Peyer's patch (tissue), 4 donors: Measurements from ENCODE around the gene TOP3B. TPM values are rescaled to one million over a fixed set of nuclear protein-coding genes. Genes with fewer than 3 reads are reported as not detected.

ENCODE experiments used
- DNase-seq, 3 donors: peaks; one replicate each; pipeline ENCODE4 v3.0.0-alpha.2; 2017 to 2019
- H3K27ac ChIP-seq, 4 donors: fragments of 200-600 bp; sonication (generic); one replicate each; pipeline ENCODE4 v1.5.1; 2016 to 2019
- H3K27me3 ChIP-seq, 2 donors: fragments of 200-600 bp; sonication (generic); one replicate each; pipeline ENCODE4 v1.5.1; 2019
- H3K36me3 ChIP-seq, 3 donors: fragments of 200-600 bp; sonication (generic); one replicate each; pipeline ENCODE4 v1.5.1; 2016 to 2019
- H3K4me1 ChIP-seq, 4 donors: fragments of 200-600 bp; sonication (generic); one replicate each; pipeline ENCODE4 v1.5.1; 2016 to 2019
- H3K4me3 ChIP-seq, 4 donors: fragments of 200-600 bp; sonication (generic); 1 replicate in 3 of 4; 2 replicates in 1 of 4; pipeline ENCODE4 v1.5.1; 2016 to 2019; ENCODE audit warnings: mild to moderate bottlenecking in 1 of 4
- H3K9me3 ChIP-seq, 4 donors: fragments of 200-600 bp; sonication (generic); one replicate each; pipeline ENCODE4 v1.5.1; 2016 to 2019; ENCODE audit warnings: mild to moderate bottlenecking in 1 of 4
- CTCF ChIP-seq, 6 experiments: fragments of 450-650 bp in 4 of 6; fragments of 200-600 bp in 2 of 6; sonication (generic) in 1 of 6; IDR thresholded peaks; one replicate each; pipeline ENCODE4 v1.5.1; 2017 to 2019; ENCODE audit warnings: antibody characterized with exemption in 6 of 6, mild to moderate bottlenecking in 3 of 6, moderate library complexity in 1 of 6
- POLR2A ChIP-seq, 2 donors: fragments of 450-650 bp; IDR thresholded peaks; one replicate each; pipeline ENCODE4 v1.5.1; 2017; ENCODE audit warnings: antibody characterized with exemption in 2 of 2, mild to moderate bottlenecking in 2 of 2, moderate library complexity in 2 of 2
- total RNA-seq, 4 donors: library from RNA; depleted of rRNA; stranded (reverse); fragments of >200 nt; gene quantifications; one replicate each; pipeline ENCODE4 v1.1.0, GENCODE V29; 2016

The TOP3B gene
- total RNA-seq, 4 donors from 2014 or later = 53.6 to 91.6 (median 80.2) TPM

GRCh38 chr22:22022947-22023534, 40.5 kb upstream of the TOP3B start:
- no peaks in the 10 kb centered on the region for H3K9me3 ChIP-seq
- no peak overlapping the region for H3K4me3 ChIP-seq
- no peaks in the 10 kb centered on the region for H3K27me3 ChIP-seq
- H3K27ac ChIP-seq = peak overlapping the region in 1 of 4 donors; percentile 47
- no peak for TF ChIP-seq POLR2A (IDR thresholded peaks at IDR 0.05)
- no peak for TF ChIP-seq CTCF (IDR thresholded peaks at IDR 0.05)
- no peaks in the 10 kb centered on the region for H3K36me3 ChIP-seq
- no peak for DNase-seq
- H3K4me1 ChIP-seq = peaks cover 0 to 12% (median 5%) of the 10 kb centered on the region in 4 donors

- Histone ChIP-seq H3K36me3 (no peaks in the 10 kb centered on the region), H3K9me3 (no peaks in the 10 kb centered on the region), H3K4me3 (no peak overlapping the region), H3K27ac (peak overlapping the region in 1 of 4 donors; percentile 47), H3K4me1 (peaks cover 0 to 12% (median 5%) of the 10 kb centered on the region in 4 donors), H3K27me3 (no peaks in the 10 kb centered on the region)
- DNase-seq = peak in 1 of 3 donors; percentile 50
- TF ChIP-seq POLR2A (IDR thresholded peaks at IDR 0.05) (no peak), CTCF (IDR thresholded peaks at IDR 0.05) (no peak)
Measured at GRCh38 chr22:22022255-22022840, 39.8 kb upstream of the TOP3B start.

GRCh38 chr22:22021162-22021750, 38.7 kb upstream of the TOP3B start:
- no peak for DNase-seq
- Histone ChIP-seq H3K36me3 (no peaks in the 10 kb centered on the region), H3K4me1 (peaks cover 0 to 10% (median 4%) of the 10 kb centered on the region in 4 donors), H3K27ac (no peak overlapping the region), H3K4me3 (no peak overlapping the region), H3K9me3 (no peaks in the 10 kb centered on the region), H3K27me3 (no peaks in the 10 kb centered on the region)
- TF ChIP-seq POLR2A (IDR thresholded peaks at IDR 0.05) (no peak), CTCF (IDR thresholded peaks at IDR 0.05) (no peak)

GRCh38 chr22:22020425-22020852, 37.9 kb upstream of the TOP3B start:
- H3K27me3 ChIP-seq = no peaks in the 10 kb centered on the region
- no peak overlapping the region for H3K4me3 ChIP-seq
- H3K4me1 ChIP-seq = peaks cover 0 to 6% (median 2%) of the 10 kb centered on the region in 4 donors
- H3K27ac ChIP-seq = no peak overlapping the region
- no peaks in the 10 kb centered on the region for H3K36me3 ChIP-seq
- no peak for DNase-seq
- TF ChIP-seq CTCF (IDR thresholded peaks at IDR 0.05) (no peak), POLR2A (IDR thresholded peaks at IDR 0.05) (no peak)
- H3K9me3 ChIP-seq = no peaks in the 10 kb centered on the region

- TF ChIP-seq POLR2A (IDR thresholded peaks at IDR 0.05) (no peak), CTCF (IDR thresholded peaks at IDR 0.05) (no peak)
- Histone ChIP-seq H3K36me3 (no peaks in the 10 kb centered on the region), H3K4me1 (peaks cover 0 to 6% (median under 1%) of the 10 kb centered on the region in 4 donors), H3K27me3 (no peaks in the 10 kb centered on the region), H3K9me3 (no peaks in the 10 kb centered on the region), H3K4me3 (no peak overlapping the region), H3K27ac (no peak overlapping the region)
- DNase-seq = no peak
Measured at GRCh38 chr22:22019659-22020424, 37.3 kb upstream of the TOP3B start.
